Prostate gland (tissue), 2 donors: ENCODE data around the gene CDK5RAP2. TPM values are rescaled to one million over a fixed set of nuclear protein-coding genes. Genes with fewer than 3 reads are reported as not detected.
"Not testable (repeated sequence)": the region's sequence is repeated elsewhere in the genome, so short reads cannot be mapped to it uniquely, and the experiment has no call there.

Source experiments
- DNase-seq: peaks from one replicate; pipeline ENCODE4 v3.0.0-alpha.2; 2019; ENCODE audit warnings: low spot score
- H3K27ac ChIP-seq, 2 donors: fragments of 200-600 bp; sonication (generic); 2 replicates each; pipeline ENCODE4 v1.5.1; 2017 to 2019
- H3K27me3 ChIP-seq: fragments of 200-600 bp; sonication (generic); replicated peaks from 2 replicates; pipeline ENCODE4 v1.5.1; 2019; ENCODE audit not compliant: insufficient read depth
- H3K36me3 ChIP-seq, 2 donors: fragments of 200-600 bp; sonication (generic); 1 replicate in 1 of 2; 2 replicates in 1 of 2; pipeline versions ENCODE4 v1.5.1 to v1.8.1; 2017 to 2019
- H3K4me1 ChIP-seq: fragments of 200-600 bp; sonication (generic); replicated peaks from 2 replicates; pipeline ENCODE4 v1.5.1; 2019
- H3K4me3 ChIP-seq, 2 donors: fragments of 200-600 bp; sonication (generic); 2 replicates each; pipeline ENCODE4 v1.5.1; 2017 to 2019
- H3K9me3 ChIP-seq: fragments of 200-600 bp; sonication (generic); 2 replicates; pipeline ENCODE4 v1.5.1; 2017
- CTCF ChIP-seq, 4 experiments: fragments of 200-600 bp in 2 of 4; fragments of 450-650 bp in 2 of 4; sonication (generic) in 2 of 4; IDR thresholded peaks; 1 replicate in 3 of 4; 2 replicates in 1 of 4; pipeline ENCODE4 v1.5.1; 2016 to 2019; ENCODE audit warnings: antibody characterized with exemption in 4 of 4, mild to moderate bottlenecking in 2 of 4, moderate library complexity in 2 of 4
- POLR2A ChIP-seq: fragments of 450-650 bp; IDR thresholded peaks from one replicate; pipeline ENCODE4 v1.6.1; 2016; ENCODE audit warnings: antibody characterized with exemption, mild to moderate bottlenecking
- POLR2AphosphoS5 ChIP-seq: sonication (generic); formaldehyde crosslinking; IDR thresholded peaks from one replicate; pipeline ENCODE4 v1.6.1; 2017; ENCODE audit warnings: antibody characterized with exemption
- WGBS: methylation state at CpG from one replicate; pipeline ENCODE4 v1.1.5; 2018; 5-methylcytosine and 5-hydroxymethylcytosine counted together
- intact Hi-C: fragments of 100-400 bp; cut with DNase I; formaldehyde crosslinking; loops from one replicate; pipeline ENCODE4 v1.14.2; 2022
- total RNA-seq, 2 donors: library from RNA; depleted of rRNA; stranded (reverse); fragments of >200 nt; gene quantifications; one replicate each; pipeline ENCODE4 v1.1.0, GENCODE V29; 2016

The CDK5RAP2 gene
- total RNA-seq, 2 donors from 2014 or later, result 48.6 to 54.1 TPM

DNA sequence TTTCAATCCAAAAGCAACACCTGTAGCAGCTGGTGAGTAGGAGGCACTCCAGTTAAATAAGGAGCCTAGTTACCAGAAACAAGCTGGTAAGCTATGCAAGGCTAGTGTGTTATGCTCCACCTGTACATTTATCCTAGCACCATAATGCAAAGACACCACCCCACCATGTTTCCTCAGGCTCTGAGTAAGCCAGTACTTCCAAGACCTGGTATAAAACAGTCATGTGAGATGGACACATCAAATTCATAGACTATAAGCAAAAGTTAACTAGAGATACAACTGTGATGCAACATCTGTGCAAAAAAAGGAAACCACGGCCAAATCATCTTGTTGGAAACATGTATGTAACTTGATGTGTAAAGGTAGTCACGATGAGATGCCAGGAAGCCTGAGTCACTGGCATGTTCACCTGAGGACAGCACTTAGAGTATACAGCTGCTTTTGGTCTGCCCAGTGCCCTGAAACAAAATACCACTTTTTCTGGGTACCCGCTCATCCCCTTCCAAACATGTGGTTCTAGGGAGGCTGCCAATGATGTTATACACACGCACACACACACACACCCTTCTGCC lies 66.1 kb downstream of the CDK5RAP2 start:
- no peaks in the 10 kb centered on the region for H3K27me3 ChIP-seq
- no peak for DNase-seq
- intact Hi-C loops, result no loop called here
- no peaks in the 10 kb centered on the region for H3K9me3 ChIP-seq
- no peaks in the 10 kb centered on the region for H3K4me1 ChIP-seq
- H3K36me3 ChIP-seq, result no peaks in the 10 kb centered on the region
- H3K4me3 ChIP-seq, result no peak overlapping the region
- no peak overlapping the region for H3K27ac ChIP-seq
- TF ChIP-seq CTCF (IDR thresholded peaks at IDR 0.05) (no peak), POLR2AphosphoS5 (no peak), POLR2A (no peak)
- 92% methylated on average over 4 of the region's 4 CpGs for whole genome bisulfite sequencing

- H3K27ac ChIP-seq, result no peak overlapping the region
- intact Hi-C loops, result no loop called here
- H3K4me3 ChIP-seq, result no peak overlapping the region
- H3K27me3 ChIP-seq, result no peaks in the 10 kb centered on the region
- H3K4me1 ChIP-seq, result no peaks in the 10 kb centered on the region
- H3K36me3 ChIP-seq, result no peaks in the 10 kb centered on the region
- H3K9me3 ChIP-seq, result no peaks in the 10 kb centered on the region
- TF ChIP-seq POLR2A (no peak), CTCF (IDR thresholded peaks at IDR 0.05) (no peak)
- DNase-seq, result no peak
- 95% methylated on average over 3 of the region's 3 CpGs for WGBS
These were observed 69.2 kb downstream of the CDK5RAP2 start for GRCh38 chr9:120510816-120511215.

DNA sequence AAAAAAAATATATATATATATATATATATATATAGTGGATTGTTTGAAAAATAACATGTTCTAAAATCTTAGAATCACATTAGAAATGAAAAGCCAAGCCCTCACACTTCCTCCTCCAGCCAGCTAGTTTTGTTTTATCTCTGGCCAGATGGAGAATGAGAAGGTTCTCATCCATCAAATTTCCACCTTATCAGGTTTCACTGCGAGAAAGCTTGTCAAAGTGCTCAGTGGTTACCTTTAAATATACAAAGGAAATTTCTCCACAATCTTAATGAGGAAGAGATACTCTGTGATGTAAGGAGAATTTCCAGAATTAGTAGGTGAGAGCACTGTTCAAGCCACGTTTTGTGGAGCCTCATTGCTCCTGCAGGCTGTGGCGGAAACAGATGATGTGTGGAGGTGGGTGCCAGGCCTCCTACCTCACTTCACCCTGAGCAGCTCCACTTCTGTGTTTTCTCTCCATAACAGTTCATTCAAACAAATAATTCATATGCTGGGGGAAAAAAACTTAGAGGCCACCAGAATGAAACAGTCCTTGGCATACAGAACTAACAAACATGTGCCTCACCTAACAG lies 71.9 kb downstream of the CDK5RAP2 start:
- 59% methylated on average over 3 of the region's 3 CpGs for WGBS
- H3K27ac ChIP-seq, result no peak overlapping the region
- no peak overlapping the region for H3K4me3 ChIP-seq
- H3K9me3 ChIP-seq, result no peaks in the 10 kb centered on the region
- no peaks in the 10 kb centered on the region for H3K36me3 ChIP-seq
- H3K4me1 ChIP-seq, result no peaks in the 10 kb centered on the region
- intact Hi-C loops, result no loop called here
- no peak for TF ChIP-seq POLR2AphosphoS5
- no peak for TF ChIP-seq POLR2A
- no peak for TF ChIP-seq CTCF (IDR thresholded peaks at IDR 0.05)
- H3K27me3 ChIP-seq, result no peaks in the 10 kb centered on the region
- DNase-seq, result no peak

GRCh38 chr9:120505186-120505585 lies 74.8 kb downstream of the CDK5RAP2 start:
- TF ChIP-seq CTCF (IDR thresholded peaks at IDR 0.05), result no peak
- TF ChIP-seq POLR2A, result no peak
- no peak for TF ChIP-seq POLR2AphosphoS5
- Histone ChIP-seq H3K4me1 (no peaks in the 10 kb centered on the region), H3K27me3 (no peaks in the 10 kb centered on the region), H3K9me3 (no peaks in the 10 kb centered on the region), H3K27ac (no peak overlapping the region), H3K4me3 (no peak overlapping the region), H3K36me3 (no peaks in the 10 kb centered on the region)
- intact Hi-C loops, result no loop called here
- 92% methylated on average over 4 of the region's 4 CpGs for WGBS
- no peak for DNase-seq

DNA sequence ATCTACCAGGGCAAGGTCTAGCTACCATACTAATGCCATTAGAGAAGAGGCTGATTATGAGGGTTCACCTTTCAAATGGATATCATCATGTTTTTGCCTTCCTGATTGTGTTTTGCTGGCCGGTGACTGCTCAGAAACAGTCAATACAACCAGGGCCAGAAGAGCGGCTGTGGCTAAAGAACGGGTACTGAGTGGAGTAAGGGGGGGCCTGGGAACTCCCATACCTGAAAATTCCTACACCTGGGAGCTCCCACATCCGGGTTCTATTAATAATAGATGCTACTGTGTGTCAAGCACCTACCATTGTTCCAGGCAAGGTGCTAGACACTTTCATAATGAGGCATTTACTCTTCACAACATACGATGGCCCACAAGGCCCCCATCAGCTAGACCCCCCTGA lies 79.2 kb downstream of the CDK5RAP2 start:
- intact Hi-C loops, result no loop called here
- H3K4me1 ChIP-seq, result no peaks in the 10 kb centered on the region
- no peak overlapping the region for H3K27ac ChIP-seq
- H3K27me3 ChIP-seq, result no peaks in the 10 kb centered on the region
- TF ChIP-seq CTCF (IDR thresholded peaks at IDR 0.05), result no peak
- no peak for TF ChIP-seq POLR2A
- no peak for TF ChIP-seq POLR2AphosphoS5
- DNase-seq, result no peak
- no peaks in the 10 kb centered on the region for H3K36me3 ChIP-seq
- 95% methylated on average over 5 of the region's 5 CpGs for WGBS
- H3K4me3 ChIP-seq, result no peak overlapping the region
- no peaks in the 10 kb centered on the region for H3K9me3 ChIP-seq

- H3K36me3 ChIP-seq, DNase-seq, H3K4me1 ChIP-seq, H3K27me3 ChIP-seq, H3K27ac ChIP-seq, intact Hi-C loops, H3K4me3 ChIP-seq, H3K9me3 ChIP-seq: not testable (repeated sequence)
- WGBS, result 84% methylated on average over 5 of the region's 5 CpGs
These were observed 82.1 kb downstream of the CDK5RAP2 start for GRCh38 chr9:120497865-120498264.

DNA sequence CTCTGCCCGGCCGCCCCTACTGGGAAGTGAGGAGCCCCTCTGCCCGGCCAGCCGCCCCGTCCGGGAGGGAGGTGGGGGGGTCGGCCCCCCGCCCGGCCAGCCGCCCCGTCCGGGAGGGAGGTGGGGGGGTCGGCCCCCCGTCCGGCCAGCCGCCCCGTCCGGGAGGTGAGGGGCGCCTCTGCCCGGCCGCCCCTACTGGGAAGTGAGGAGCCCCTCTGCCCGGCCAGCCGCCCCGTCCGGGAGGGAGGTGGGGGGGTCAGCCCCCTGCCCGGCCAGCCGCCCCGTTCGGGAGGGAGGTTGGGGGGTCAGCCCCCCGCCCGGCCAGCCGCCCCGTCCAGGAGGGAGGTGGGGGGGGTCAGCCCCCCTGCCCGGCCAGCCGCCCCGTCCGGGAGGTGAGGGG lies 83.5 kb downstream of the CDK5RAP2 start:
- H3K36me3 ChIP-seq, H3K9me3 ChIP-seq, DNase-seq, intact Hi-C loops, H3K4me3 ChIP-seq, H3K27me3 ChIP-seq, H3K27ac ChIP-seq, H3K4me1 ChIP-seq: not testable (repeated sequence)
- no CpG with 5 or more reads among the region's 37 CpGs for WGBS
